ENCODE data around the gene ATP5F1E. TPM values are rescaled to one million over a fixed set of nuclear protein-coding genes. Genes with fewer than 3 reads are reported as not detected.

The ATP5F1E gene
- total RNA-seq, 4 donors from 2014 or later, result 15.1 to 35.2 (median 27.7) TPM

DNA sequence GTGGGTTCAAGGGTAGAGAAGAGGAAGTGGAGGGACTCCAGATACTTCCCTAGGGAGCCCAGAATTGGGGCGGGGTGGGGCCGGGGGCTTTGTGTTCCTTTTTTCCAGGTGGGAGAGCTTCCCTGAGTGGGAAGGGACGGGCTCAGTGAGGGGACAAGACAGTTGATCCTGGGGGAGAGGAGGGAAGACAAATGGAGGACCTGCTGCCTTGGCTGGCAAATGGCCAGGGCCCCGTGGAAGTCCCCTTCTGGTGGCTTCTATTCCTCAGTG lies 27.7 kb downstream of the ATP5F1E start:
- H3K27me3 ChIP-seq, result no peaks in the 10 kb centered on the region
- TF ChIP-seq, protein P1, sequence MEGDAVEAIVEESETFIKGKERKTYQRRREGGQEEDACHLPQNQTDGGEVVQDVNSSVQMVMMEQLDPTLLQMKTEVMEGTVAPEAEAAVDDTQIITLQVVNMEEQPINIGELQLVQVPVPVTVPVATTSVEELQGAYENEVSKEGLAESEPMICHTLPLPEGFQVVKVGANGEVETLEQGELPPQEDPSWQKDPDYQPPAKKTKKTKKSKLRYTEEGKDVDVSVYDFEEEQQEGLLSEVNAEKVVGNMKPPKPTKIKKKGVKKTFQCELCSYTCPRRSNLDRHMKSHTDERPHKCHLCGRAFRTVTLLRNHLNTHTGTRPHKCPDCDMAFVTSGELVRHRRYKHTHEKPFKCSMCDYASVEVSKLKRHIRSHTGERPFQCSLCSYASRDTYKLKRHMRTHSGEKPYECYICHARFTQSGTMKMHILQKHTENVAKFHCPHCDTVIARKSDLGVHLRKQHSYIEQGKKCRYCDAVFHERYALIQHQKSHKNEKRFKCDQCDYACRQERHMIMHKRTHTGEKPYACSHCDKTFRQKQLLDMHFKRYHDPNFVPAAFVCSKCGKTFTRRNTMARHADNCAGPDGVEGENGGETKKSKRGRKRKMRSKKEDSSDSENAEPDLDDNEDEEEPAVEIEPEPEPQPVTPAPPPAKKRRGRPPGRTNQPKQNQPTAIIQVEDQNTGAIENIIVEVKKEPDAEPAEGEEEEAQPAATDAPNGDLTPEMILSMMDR (IDR thresholded peaks at IDR 0.05), result no peak
- TF ChIP-seq EP300 (IDR thresholded peaks at IDR 0.05) (no peak), POLR2A (IDR thresholded peaks at IDR 0.05) (no peak)
- peak overlapping the region in 2 of 4 donors; percentile 89 to 96 for H3K27ac ChIP-seq
- no peaks in the 10 kb centered on the region for H3K9me3 ChIP-seq
- peaks cover 0 to 46% (median 33%) of the 10 kb centered on the region in 4 donors for H3K4me1 ChIP-seq
- WGBS, 2 donors, result 59 to 68% methylated on average over 4 of the region's 4 CpGs
- peaks cover 0 to 40% (median 9%) of the 10 kb centered on the region in 3 donors for H3K36me3 ChIP-seq
- H3K4me3 ChIP-seq, result peak overlapping the region in 2 of 4 donors; percentile 73 to 89
- peak; percentile 30 to 35 for DNase-seq (ENCODE audit: low spot score in 2 of 2)

DNA sequence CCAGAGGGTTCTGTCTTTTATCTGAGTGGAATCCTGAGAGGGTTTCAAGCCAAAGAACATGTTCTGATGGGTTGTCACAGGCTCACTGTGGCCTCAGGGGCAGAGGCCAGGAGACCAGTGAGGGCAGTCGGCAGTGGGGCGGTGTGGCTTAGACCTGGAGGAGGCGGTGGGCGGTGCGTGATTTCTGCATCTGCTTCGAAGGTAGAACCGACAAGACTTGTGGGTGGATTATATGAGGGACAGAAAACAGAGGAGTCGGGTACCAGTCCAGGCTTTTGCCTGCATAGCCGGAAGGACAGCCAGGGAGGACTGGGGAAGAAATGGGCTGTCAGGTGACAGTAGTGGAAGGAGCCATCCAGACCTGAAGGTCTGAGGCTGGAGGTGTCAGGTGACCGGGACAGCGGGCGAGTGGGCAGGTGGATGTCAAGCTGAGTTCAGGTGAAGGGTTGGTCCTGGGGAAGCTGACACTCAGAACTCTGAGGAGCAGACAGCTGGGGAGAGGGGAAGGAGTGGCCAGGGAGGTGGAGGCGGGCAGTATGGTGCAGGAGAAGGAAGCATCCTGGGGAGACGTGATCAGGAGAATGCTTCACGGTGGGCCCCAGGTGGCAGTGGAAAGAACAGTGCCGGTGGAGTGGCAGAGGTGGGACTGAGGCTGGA lies 28.2 kb downstream of the ATP5F1E start:
- H3K27ac ChIP-seq, result peak overlapping the region in 3 of 4 donors; percentile 50 to 96 (median 89)
- no peak for DNase-seq (ENCODE audit: low spot score in 2 of 2)
- H3K4me3 ChIP-seq, result peak overlapping the region in 2 of 4 donors; percentile 73 to 89
- 80 to 82% methylated on average over 16 of the region's 16 CpGs for WGBS, 2 donors
- no peaks in the 10 kb centered on the region for H3K9me3 ChIP-seq
- peaks cover 0 to 46% (median 33%) of the 10 kb centered on the region in 4 donors for H3K4me1 ChIP-seq
- TF ChIP-seq POLR2A (IDR thresholded peaks at IDR 0.05) (no peak), EP300 (IDR thresholded peaks at IDR 0.05) (no peak)
- TF ChIP-seq, protein P1 (IDR thresholded peaks at IDR 0.05), result no peak
- no peaks in the 10 kb centered on the region for H3K27me3 ChIP-seq
- H3K36me3 ChIP-seq, result peaks cover 0 to 44% (median 9%) of the 10 kb centered on the region in 3 donors

DNA sequence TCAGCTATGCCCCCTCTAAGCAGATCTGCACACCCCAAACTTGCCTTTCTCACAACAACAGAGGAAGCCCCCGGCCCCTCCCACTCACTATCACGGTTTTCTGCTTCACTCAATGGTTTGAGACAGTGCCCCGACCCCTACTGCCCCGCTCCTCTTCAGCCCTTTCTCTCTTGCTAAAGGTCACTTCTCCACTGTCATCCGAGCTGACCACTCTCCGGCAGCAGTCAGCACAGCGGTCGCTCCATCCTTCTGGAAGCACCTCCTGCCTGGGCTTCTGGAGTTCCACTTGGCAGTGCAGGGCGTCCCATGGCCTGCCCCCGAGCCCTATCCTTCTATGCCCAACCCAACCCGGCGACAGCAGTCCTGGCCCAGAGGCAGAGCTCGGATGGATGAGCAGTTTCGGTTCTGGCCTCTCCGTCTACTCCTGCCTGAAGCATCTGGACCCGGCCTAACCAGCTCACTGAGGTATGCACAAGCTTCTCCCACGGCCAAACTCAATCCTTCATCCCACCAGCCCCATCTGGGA lies 29.2 kb downstream of the ATP5F1E start:
- no peaks in the 10 kb centered on the region for H3K9me3 ChIP-seq
- H3K36me3 ChIP-seq, result peaks cover 0 to 55% (median 9%) of the 10 kb centered on the region in 3 donors
- no peak for DNase-seq (ENCODE audit: low spot score in 2 of 2)
- H3K4me1 ChIP-seq, result peaks cover 0 to 46% (median 33%) of the 10 kb centered on the region in 4 donors
- H3K4me3 ChIP-seq, result no peak overlapping the region
- WGBS, 2 donors, result 80 to 84% methylated on average over 17 of the region's 17 CpGs
- no peak for TF ChIP-seq POLR2A (IDR thresholded peaks at IDR 0.05)
- TF ChIP-seq EP300 (IDR thresholded peaks at IDR 0.05), result no peak
- TF ChIP-seq, protein P1 (IDR thresholded peaks at IDR 0.05), result no peak
- no peak overlapping the region for H3K27ac ChIP-seq
- no peaks in the 10 kb centered on the region for H3K27me3 ChIP-seq

DNA sequence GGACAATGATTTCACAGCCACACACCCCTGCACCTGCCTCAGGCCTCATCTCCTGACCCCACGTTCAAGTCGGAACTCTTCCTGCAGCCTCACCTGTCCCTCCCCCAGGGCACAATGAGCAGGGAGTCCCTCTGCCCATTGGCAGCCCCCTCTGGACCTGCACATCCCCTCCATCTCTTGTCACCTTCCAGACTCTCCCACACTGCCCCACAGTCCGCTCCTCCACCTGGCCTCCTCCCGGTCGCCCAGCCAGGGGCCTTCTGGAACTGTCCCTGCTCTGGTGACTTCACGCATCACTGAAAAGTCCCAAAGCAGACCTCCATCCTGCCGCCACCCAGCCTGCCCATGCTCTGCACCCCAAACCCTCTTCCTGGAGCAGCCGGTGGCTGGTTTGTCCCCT lies 29.7 kb downstream of the ATP5F1E start:
- TF ChIP-seq, protein P1 (IDR thresholded peaks at IDR 0.05), result no peak
- TF ChIP-seq EP300 (IDR thresholded peaks at IDR 0.05), result no peak
- no peak for TF ChIP-seq POLR2A (IDR thresholded peaks at IDR 0.05)
- no peaks in the 10 kb centered on the region for H3K27me3 ChIP-seq
- peaks cover 0 to 43% (median 29%) of the 10 kb centered on the region in 4 donors for H3K4me1 ChIP-seq
- H3K27ac ChIP-seq, result no peak overlapping the region
- H3K4me3 ChIP-seq, result no peak overlapping the region
- WGBS, 2 donors, result 93 to 95% methylated on average over 7 of the region's 8 CpGs
- H3K9me3 ChIP-seq, result no peaks in the 10 kb centered on the region
- no peak for DNase-seq (ENCODE audit: low spot score in 2 of 2)
- peaks cover 0 to 60% (median 13%) of the 10 kb centered on the region in 3 donors for H3K36me3 ChIP-seq

DNA sequence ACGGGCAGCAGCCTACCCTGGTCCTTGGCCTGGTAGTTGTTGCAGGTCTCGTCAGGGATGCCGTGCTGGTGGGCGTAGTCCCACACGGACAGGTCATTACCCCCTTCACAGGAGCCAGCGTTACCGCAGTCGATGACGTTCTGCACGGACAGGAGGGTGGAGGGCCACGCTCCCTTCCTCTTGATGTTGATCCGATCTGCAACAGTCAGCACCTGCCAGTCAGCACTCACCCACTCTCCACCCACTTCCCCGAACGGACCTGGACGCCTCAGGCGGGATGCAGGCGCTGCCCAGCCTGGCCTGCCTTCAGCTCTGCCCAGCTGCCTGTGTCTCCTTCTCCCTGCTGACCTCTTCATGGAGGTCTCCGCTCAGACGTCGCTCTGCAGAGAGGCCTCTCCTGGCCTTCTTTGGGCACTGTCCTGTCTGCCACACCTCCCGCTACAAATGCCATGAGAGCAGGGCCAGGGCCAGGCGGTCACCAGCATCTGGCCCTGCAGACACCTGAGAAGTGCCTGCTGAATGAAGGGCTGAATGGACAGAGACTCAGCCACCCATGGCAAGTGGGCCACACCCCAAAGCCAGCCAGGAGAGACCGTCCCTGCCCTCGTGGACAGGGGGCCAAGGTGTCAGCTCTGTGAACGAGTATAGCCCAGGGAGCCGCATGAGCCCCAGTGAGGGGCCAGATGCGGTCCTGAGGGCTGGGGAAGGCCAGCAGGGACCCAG lies 30.5 kb downstream of the ATP5F1E start:
- DNase-seq (ENCODE audit: low spot score in 2 of 2), result no peak
- Histone ChIP-seq H3K4me1 (peaks cover 0 to 39% (median 27%) of the 10 kb centered on the region in 4 donors), H3K4me3 (no peak overlapping the region), H3K36me3 (peaks cover 0 to 68% (median 16%) of the 10 kb centered on the region in 3 donors), H3K9me3 (no peaks in the 10 kb centered on the region), H3K27me3 (no peaks in the 10 kb centered on the region), H3K27ac (no peak overlapping the region)
- WGBS, 2 donors, result 88 to 92% methylated on average over 27 of the region's 27 CpGs
- TF ChIP-seq EP300 (IDR thresholded peaks at IDR 0.05) (no peak), POLR2A (IDR thresholded peaks at IDR 0.05) (no peak)
- TF ChIP-seq, protein P1 (IDR thresholded peaks at IDR 0.05), result no peak
